K562 (cell line): ENCODE results near the gene CHST8. TPM values are rescaled to one million over a fixed set of nuclear protein-coding genes. Genes with fewer than 3 reads are reported as not detected.

ENCODE experiments used
- ATAC-seq: fragments of 200-7000 bp; cut with Tn5 transposase; 3 replicates; pipeline ENCODE4 v1.9.1; 2020; ENCODE audit warnings: moderate library complexity
- BruUV-seq: library from RNA; stranded (reverse); fragments of 400-500 nt; replicated peaks from 2 replicates; lab custom pipeline; 2021; lab: Mats Ljungman, UMichigan
- CTCF ChIA-PET: fragments of 300-600 bp; formaldehyde crosslinking; extraction: SDS; loops from one replicate; lab custom pipeline; 2021; ENCODE audit warnings: low intra/inter-chr PET ratio; lab: Yijun Ruan, JAX
- POLR2A ChIA-PET: fragments of 300-600, 350-650 bp; sonication (Branson Sonifier 250); formaldehyde crosslinking; extraction: SDS; loops from one replicate; lab custom pipeline; 2021; ENCODE audit warnings: antibody characterized with exemption, inconsistent platforms; lab: Yijun Ruan, JAX
- DNase-seq, 4 experiments: peaks; one replicate each; pipeline versions ENCODE4 v3.0.0 to v3.0.0-alpha.2; 2011 to 2018; ENCODE audit warnings: low spot score in 3 of 4, mixed read lengths in 3 of 4; ENCODE audit errors: extremely low read depth in 1 of 4
- FAIRE-seq: peaks from 2 replicates; lab custom pipeline; 2011; peaks lifted over from hg19 to GRCh38; lab: Jason Lieb, UNC
- H2AFZ ChIP-seq: 2 replicates; pipeline ENCODE4 v1.6.0; 2011; ENCODE audit warnings: low read depth, low read length, control low read depth, inconsistent platforms
- H3K27ac ChIP-seq: fragments of 200-600 bp; 3 replicates; pipeline ENCODE4 v1.8.0; 2011; ENCODE audit warnings: low read depth, mild to moderate bottlenecking, control low read depth, inconsistent platforms, low read length, moderate library complexity, mixed read lengths; ENCODE audit errors: extremely low read depth
- H3K27me3 ChIP-seq, 2 experiments: fragments of 300-600 bp in 1 of 2; 2 replicates in 1 of 2; 3 replicates in 1 of 2; pipeline versions ENCODE4 v1.6.0 to v1.8.0; 2011; ENCODE audit warnings: inconsistent platforms in 2 of 2, low read length in 2 of 2, mild to moderate bottlenecking in 1 of 2, mixed read lengths in 1 of 2, moderate library complexity in 1 of 2; ENCODE audit not compliant: control insufficient read depth in 2 of 2, insufficient read depth in 2 of 2
- H3K36me3 ChIP-seq: fragments of 300-600 bp; 3 replicates; pipeline ENCODE4 v1.8.0; 2011; ENCODE audit warnings: mild to moderate bottlenecking, low read length, inconsistent platforms; ENCODE audit not compliant: control insufficient read depth, insufficient read depth
- H3K4me1 ChIP-seq, 2 experiments: fragments of 200-600 bp in 1 of 2; replicated peaks in 1 of 2; 2 replicates in 1 of 2; 3 replicates in 1 of 2; pipeline versions ENCODE4 v1.5.1 to v1.8.0; 2011; ENCODE audit warnings: inconsistent platforms in 2 of 2, low read length in 2 of 2, mild to moderate bottlenecking in 1 of 2, mixed read lengths in 1 of 2, moderate library complexity in 1 of 2; ENCODE audit not compliant: control insufficient read depth in 2 of 2, insufficient read depth in 2 of 2
- H3K4me2 ChIP-seq: 2 replicates; pipeline ENCODE4 v1.6.1; 2011; ENCODE audit warnings: low read length, control low read depth, inconsistent platforms, mixed read lengths; ENCODE audit not compliant: insufficient read depth
- H3K4me3 ChIP-seq: fragments of 200-600 bp; sonication (generic), shearing (Covaris generic); 2 replicates; pipeline ENCODE4 v1.5.1; 2016; ENCODE audit warnings: control low read depth, inconsistent platforms
- H3K79me2 ChIP-seq: fragments of 200-600 bp; 3 replicates; pipeline ENCODE4 v1.8.0; 2011; ENCODE audit warnings: low read length, inconsistent platforms; ENCODE audit not compliant: control insufficient read depth, insufficient read depth
- H3K9ac ChIP-seq, 2 experiments: 2 replicates each; pipeline versions ENCODE4 v1.6.0 to v1.6.1; 2011; ENCODE audit warnings: low read depth in 2 of 2, low read length in 2 of 2, control low read depth in 1 of 2, inconsistent platforms in 1 of 2, mild to moderate bottlenecking in 1 of 2, mixed read lengths in 1 of 2; ENCODE audit not compliant: insufficient read depth in 1 of 2
- H3K9me1 ChIP-seq: one replicate; pipeline ENCODE4 v1.6.0; 2011; ENCODE audit warnings: inconsistent platforms, mild to moderate bottlenecking, low read length, moderate library complexity; ENCODE audit not compliant: control insufficient read depth, insufficient read depth
- H3K9me3 ChIP-seq: replicated peaks from 2 replicates; pipeline ENCODE4 v1.5.1; 2011; ENCODE audit warnings: low read depth, low read length, inconsistent platforms; ENCODE audit not compliant: control insufficient read depth, insufficient read depth
- H4K20me1 ChIP-seq: replicated peaks from 2 replicates; pipeline ENCODE4 v1.6.1; 2011; ENCODE audit warnings: low read length, inconsistent platforms, mixed read lengths; ENCODE audit not compliant: control insufficient read depth, insufficient read depth
- EWSR1 ChIP-seq: fragments of 450-650 bp; IDR thresholded peaks from 2 replicates; pipeline ENCODE4 v1.6.1; 2018; ENCODE audit warnings: borderline replicate concordance, mild to moderate bottlenecking, low read depth, moderate library complexity; ENCODE audit not compliant: partially characterized antibody
- PRMT5 ChIP-seq: sonication (generic); formaldehyde crosslinking; IDR thresholded peaks from 2 replicates; pipeline ENCODE4 v1.5.0; 2020; ENCODE audit warnings: missing genetic modification reagents
- SMAD1 ChIP-seq: fragments of 150-350 bp; IDR thresholded peaks from 2 replicates; pipeline ENCODE4 v1.6.1; 2014; ENCODE audit warnings: low read length, low read depth; ENCODE audit not compliant: partially characterized antibody
- SMAD3 ChIP-seq: fragments of 450-650 bp; formaldehyde crosslinking; conservative IDR thresholded peaks from 2 replicates; pipeline ENCODE4 v1.4.0; 2020; ENCODE audit warnings: mild to moderate bottlenecking
- TOE1 ChIP-seq, 2 experiments: fragments of 450-650 bp in 1 of 2; sonication (generic) in 1 of 2; formaldehyde crosslinking in 1 of 2; IDR thresholded peaks; 2 replicates each; pipeline versions ENCODE4 v1.7.1 to v1.8.0; 2016 to 2022; ENCODE audit warnings: borderline replicate concordance in 2 of 2, mild to moderate bottlenecking in 2 of 2, antibody characterized with exemption in 1 of 2, inconsistent platforms in 1 of 2, low read depth in 1 of 2, missing genetic modification reagents in 1 of 2, moderate library complexity in 1 of 2
- ZBTB17 ChIP-seq: fragments of 450-650 bp; formaldehyde crosslinking; IDR thresholded peaks from 2 replicates; pipeline ENCODE4 v1.4.0; 2020; ENCODE audit warnings: mild to moderate bottlenecking
- WGBS: fragments of 100-300 bp; shearing (Covaris generic); methylation state at CpG from one replicate; pipeline ENCODE4 v1.1.6; 2016; ENCODE audit warnings: low coverage, mixed read lengths; ENCODE audit not compliant: insufficient coverage; ENCODE audit errors: missing lambda C conversion rate; 5-methylcytosine and 5-hydroxymethylcytosine counted together
- in situ Hi-C: fragments of 300-500 bp; cut with MboI; formaldehyde crosslinking; loops from 4 replicates; pipeline ENCODE4 v1.15.0; 2018; ENCODE audit warnings: inconsistent platforms, mixed read lengths
- intact Hi-C: fragments of 100-400 bp; cut with micrococcal nuclease; formaldehyde crosslinking; loops from 2 replicates; pipeline ENCODE4 v1.14.2; 2022
- polyA plus RNA-seq, 8 experiments: library from polyadenylated mRNA; depleted of rRNA in 4 of 8; stranded (reverse) in 5 of 8; unstranded in 3 of 8; fragments of >200 nt; fragmentation: Nextera tagmentation in 2 of 8; fragmentation: Illumina TruSeq in 1 of 8; extraction: Ambion mirVana in 2 of 8; extraction: Trizol in 1 of 8; gene quantifications; 2 replicates each; pipeline versions ENCODE4 v1.2.1 to v1.2.3, GENCODE V29; 2011 to 2014; ENCODE audit warnings: inconsistent platforms in 1 of 8, missing spikeins in 1 of 8
- total RNA-seq, 7 experiments: library from RNA; depleted of rRNA in 6 of 7; stranded (reverse); fragments of >200 nt in 6 of 7; fragmentation: Illumina TruSeq in 2 of 7; extraction: Trizol in 2 of 7; gene quantifications; 2 replicates each; pipeline versions ENCODE4 v1.2.1 to v1.2.3, GENCODE V29; 2011 to 2021; ENCODE audit warnings: low replicate concordance in 1 of 7
- TF ChIP-seq, protein P1 (sequence below): sonication (generic); formaldehyde crosslinking; IDR thresholded peaks from 2 replicates; pipeline ENCODE4 v1.8.0; 2022; ENCODE audit warnings: mild to moderate bottlenecking, missing genetic modification reagents

CHST8 gene
- total and polyA plus RNA-seq, 9 of the 15 experiments (the other 6 are each of a cell fraction or from before 2014, with no cell fraction given): 0.11 TPM; not detected in 8

DNA sequence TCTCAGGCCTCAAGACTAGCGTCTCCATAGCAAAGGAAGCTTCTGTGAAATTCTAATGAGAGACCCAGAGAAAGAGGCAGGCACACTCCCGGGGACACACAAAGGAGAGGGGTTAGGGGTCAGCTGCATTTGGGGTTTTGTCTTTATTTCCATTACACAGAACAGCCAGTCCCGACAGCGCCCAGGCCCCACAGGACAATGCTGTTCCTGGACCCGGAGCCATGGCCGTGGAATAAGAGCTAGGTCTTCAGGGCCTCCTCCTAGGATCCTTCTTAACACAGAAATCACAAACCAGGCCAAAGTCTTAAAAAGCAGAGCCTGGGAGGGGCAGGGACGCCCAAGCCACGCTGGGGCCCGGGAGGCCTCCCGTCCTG lies 197.7 kb downstream of the CHST8 start:
- H3K9me3 ChIP-seq: no peaks in the 10 kb centered on the region
- WGBS: 51% methylated on average over 10 of the region's 10 CpGs
- FAIRE-seq (no peak), DNase-seq (peak in 1 of 4 experiments; percentile 6), ATAC-seq (no peak)
- H3K36me3 ChIP-seq: no peaks in the 10 kb centered on the region
- H3K27me3 ChIP-seq: no peaks in the 10 kb centered on the region
- H3K4me1 ChIP-seq: peaks cover 13 to 16% of the 10 kb centered on the region in 2 experiments; a peak in 4 of 5 replicates
- no TSS peak for BruUV-seq
- H2AFZ ChIP-seq: peak overlapping the region; percentile 83
- peak overlapping the region; percentile 58 for H3K4me2 ChIP-seq
- H3K4me3 ChIP-seq: peak overlapping the region; percentile 17; the same call in 1 of the 2 replicates
- no peak overlapping the region for H3K27ac ChIP-seq
- intact Hi-C loops: no loop called here
- H3K9ac ChIP-seq: peak overlapping the region; percentile 48 to 70
- in situ Hi-C loops: no loop called here
- CTCF ChIA-PET: no interaction called here
- TF ChIP-seq SMAD1 (no peak), PRMT5 (no peak), TOE1 (IDR thresholded peaks at IDR 0.05; ENCODE audit: borderline replicate concordance) (no peak), TOE1 (CRISPR knock-in tag; IDR thresholded peaks at IDR 0.05; ENCODE audit: borderline replicate concordance, low read depth) (no peak), SMAD3 (CRISPR knock-in tag) (no peak), EWSR1 (no peak), ZBTB17 (0 out of 2 replicates have a peak, but pooled peaks have one; percentile 11)
- TF ChIP-seq, protein P1, sequence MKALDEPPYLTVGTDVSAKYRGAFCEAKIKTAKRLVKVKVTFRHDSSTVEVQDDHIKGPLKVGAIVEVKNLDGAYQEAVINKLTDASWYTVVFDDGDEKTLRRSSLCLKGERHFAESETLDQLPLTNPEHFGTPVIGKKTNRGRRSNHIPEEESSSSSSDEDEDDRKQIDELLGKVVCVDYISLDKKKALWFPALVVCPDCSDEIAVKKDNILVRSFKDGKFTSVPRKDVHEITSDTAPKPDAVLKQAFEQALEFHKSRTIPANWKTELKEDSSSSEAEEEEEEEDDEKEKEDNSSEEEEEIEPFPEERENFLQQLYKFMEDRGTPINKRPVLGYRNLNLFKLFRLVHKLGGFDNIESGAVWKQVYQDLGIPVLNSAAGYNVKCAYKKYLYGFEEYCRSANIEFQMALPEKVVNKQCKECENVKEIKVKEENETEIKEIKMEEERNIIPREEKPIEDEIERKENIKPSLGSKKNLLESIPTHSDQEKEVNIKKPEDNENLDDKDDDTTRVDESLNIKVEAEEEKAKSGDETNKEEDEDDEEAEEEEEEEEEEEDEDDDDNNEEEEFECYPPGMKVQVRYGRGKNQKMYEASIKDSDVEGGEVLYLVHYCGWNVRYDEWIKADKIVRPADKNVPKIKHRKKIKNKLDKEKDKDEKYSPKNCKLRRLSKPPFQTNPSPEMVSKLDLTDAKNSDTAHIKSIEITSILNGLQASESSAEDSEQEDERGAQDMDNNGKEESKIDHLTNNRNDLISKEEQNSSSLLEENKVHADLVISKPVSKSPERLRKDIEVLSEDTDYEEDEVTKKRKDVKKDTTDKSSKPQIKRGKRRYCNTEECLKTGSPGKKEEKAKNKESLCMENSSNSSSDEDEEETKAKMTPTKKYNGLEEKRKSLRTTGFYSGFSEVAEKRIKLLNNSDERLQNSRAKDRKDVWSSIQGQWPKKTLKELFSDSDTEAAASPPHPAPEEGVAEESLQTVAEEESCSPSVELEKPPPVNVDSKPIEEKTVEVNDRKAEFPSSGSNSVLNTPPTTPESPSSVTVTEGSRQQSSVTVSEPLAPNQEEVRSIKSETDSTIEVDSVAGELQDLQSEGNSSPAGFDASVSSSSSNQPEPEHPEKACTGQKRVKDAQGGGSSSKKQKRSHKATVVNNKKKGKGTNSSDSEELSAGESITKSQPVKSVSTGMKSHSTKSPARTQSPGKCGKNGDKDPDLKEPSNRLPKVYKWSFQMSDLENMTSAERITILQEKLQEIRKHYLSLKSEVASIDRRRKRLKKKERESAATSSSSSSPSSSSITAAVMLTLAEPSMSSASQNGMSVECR (CRISPR knock-in tag): no peak
- POLR2A ChIA-PET: no interaction called here
- H3K9me1 ChIP-seq: no peaks in the 10 kb centered on the region
- no peaks in the 10 kb centered on the region for H4K20me1 ChIP-seq
- no peaks in the 10 kb centered on the region for H3K79me2 ChIP-seq
